Spleen (tissue), 13 donors: ENCODE data around the gene ZNF28. TPM values are rescaled to one million over a fixed set of nuclear protein-coding genes. Genes with fewer than 3 reads are reported as not detected.
"Not testable (repeated sequence)": the region's sequence is repeated elsewhere in the genome, so short reads cannot be mapped to it uniquely, and the experiment has no call there.

Experiments used
- DNase-seq: peaks from one replicate; pipeline ENCODE4 v3.0.0-alpha.2; 2020
- H3K27ac ChIP-seq, 8 donors: fragments of 200-600 bp; sonication (generic) in 7 of 8; 1 replicate in 4 of 8; 2 replicates in 4 of 8; pipeline versions ENCODE4 v1.5.0 to v1.8.0; 2016 to 2021; ENCODE audit warnings: inconsistent platforms in 4 of 8, mild to moderate bottlenecking in 4 of 8, moderate library complexity in 1 of 8
- H3K27me3 ChIP-seq, 7 donors: fragments of 200-600 bp; sonication (generic) in 6 of 7; replicated peaks in 1 of 7; 1 replicate in 4 of 7; 2 replicates in 3 of 7; pipeline versions ENCODE4 v1.5.0 to v1.8.0; 2016 to 2021; ENCODE audit warnings: inconsistent platforms in 3 of 7, mild to moderate bottlenecking in 1 of 7
- H3K36me3 ChIP-seq, 6 donors: fragments of 200-600 bp; sonication (generic) in 5 of 6; 1 replicate in 4 of 6; 2 replicates in 2 of 6; pipeline versions ENCODE4 v1.5.0 to v1.8.0; 2016 to 2021; ENCODE audit warnings: inconsistent platforms in 2 of 6
- H3K4me1 ChIP-seq, 6 donors: fragments of 200-600 bp; sonication (generic) in 5 of 6; 1 replicate in 3 of 6; 2 replicates in 3 of 6; pipeline versions ENCODE4 v1.5.0 to v1.8.0; 2016 to 2021; ENCODE audit warnings: inconsistent platforms in 3 of 6
- H3K4me3 ChIP-seq, 8 donors: fragments of 200-600 bp; sonication (generic) in 7 of 8; 1 replicate in 4 of 8; 2 replicates in 4 of 8; pipeline versions ENCODE4 v1.5.0 to v1.8.0; 2016 to 2021; ENCODE audit warnings: inconsistent platforms in 4 of 8, mild to moderate bottlenecking in 4 of 8, moderate library complexity in 2 of 8
- H3K9me3 ChIP-seq, 8 donors: fragments of 200-600 bp; sonication (generic) in 7 of 8; 1 replicate in 4 of 8; 2 replicates in 4 of 8; pipeline versions ENCODE4 v1.5.0 to v1.8.0; 2016 to 2021; ENCODE audit warnings: inconsistent platforms in 4 of 8
- POLR2AphosphoS5 ChIP-seq, 3 donors: sonication (generic); formaldehyde crosslinking; IDR thresholded peaks; one replicate each; pipeline ENCODE4 v1.5.1; 2017; ENCODE audit warnings: antibody characterized with exemption in 3 of 3
- WGBS, 5 donors: extraction: QIAGEN DNeasy Blood & Tissue Kit in 3 of 5; methylation state at CpG; one replicate each; pipeline versions ENCODE4 v1.1.5 to v1.1.7; 2013 to 2018; 5-methylcytosine and 5-hydroxymethylcytosine counted together
- intact Hi-C: fragments of 100-400 bp; cut with DNase I; formaldehyde crosslinking; loops from one replicate; pipeline ENCODE4 v1.15.0; 2023; ENCODE audit warnings: low total_unique reads
- long read RNA-seq, 2 donors: transcript quantifications; one replicate each; lab custom pipeline, GENCODE V29; 2026
- polyA plus RNA-seq, 3 donors: library from polyadenylated mRNA; stranded (reverse); fragments of 200-250 nt; gene quantifications; one replicate each; pipeline ENCODE4 v1.2.1, GENCODE V29; 2013
- total RNA-seq, 7 donors: library from RNA; depleted of rRNA in 3 of 7; stranded (reverse); fragments of >200 nt in 3 of 7; fragmentation: NEBNext Ultra II Directional in 4 of 7; extraction: Animal tissue kit (Norgen Biotek cat#: 25700) in 4 of 7; gene quantifications; one replicate each; pipeline versions ENCODE4 v1.1.0 to v1.2.1, GENCODE V29; 2016 to 2021
- TF ChIP-seq, protein P1 (sequence below), 11 experiments: fragments of 200-600 bp in 7 of 11; fragments of 450-650 bp in 4 of 11; sonication (generic) in 4 of 11; IDR thresholded peaks in 8 of 11; conservative IDR thresholded peaks in 3 of 11; 1 replicate in 7 of 11; 2 replicates in 4 of 11; pipeline versions ENCODE4 v1.4.0 to v1.8.0; 2016 to 2021; ENCODE audit warnings: antibody characterized with exemption in 11 of 11, inconsistent platforms in 4 of 11, mild to moderate bottlenecking in 1 of 11
- donor health status: healthy with polysubstance abuse.
- donor health status: DM: no; HTN: no; CAD: no; lungs with moderate emphysema.
- donor health status: DM: no; HTN: no; CAD: no.
- donor health status: Bipolar disorder and iron deficiency.
- donor health status: healthy.
- donor health status: DM: no; HTN: no; CAD: no.
- donor health status: DM: yes; HTN: yes; CAD: no.

ZNF28 gene
- total RNA-seq (10 to 100 TPM; 11.1 to 20.2 (median 15.6) TPM), polyA plus RNA-seq (1 to 10 TPM; 1.8 to 4.0 (median 2.9) TPM)
- long read RNA-seq, donor 1, full-length matches to known transcripts, result 2 of 2 reads
- long read RNA-seq, donor 1, partial matches to known transcripts, result 0 of 2 reads
- long read RNA-seq, donor 1, other reads (novel, unspliced or antisense), result 0 of 2 reads
- long read RNA-seq, donor 2, partial matches to known transcripts, result 0 of 2 reads
- long read RNA-seq, donor 2, other reads (novel, unspliced or antisense), result 0 of 2 reads

DNA sequence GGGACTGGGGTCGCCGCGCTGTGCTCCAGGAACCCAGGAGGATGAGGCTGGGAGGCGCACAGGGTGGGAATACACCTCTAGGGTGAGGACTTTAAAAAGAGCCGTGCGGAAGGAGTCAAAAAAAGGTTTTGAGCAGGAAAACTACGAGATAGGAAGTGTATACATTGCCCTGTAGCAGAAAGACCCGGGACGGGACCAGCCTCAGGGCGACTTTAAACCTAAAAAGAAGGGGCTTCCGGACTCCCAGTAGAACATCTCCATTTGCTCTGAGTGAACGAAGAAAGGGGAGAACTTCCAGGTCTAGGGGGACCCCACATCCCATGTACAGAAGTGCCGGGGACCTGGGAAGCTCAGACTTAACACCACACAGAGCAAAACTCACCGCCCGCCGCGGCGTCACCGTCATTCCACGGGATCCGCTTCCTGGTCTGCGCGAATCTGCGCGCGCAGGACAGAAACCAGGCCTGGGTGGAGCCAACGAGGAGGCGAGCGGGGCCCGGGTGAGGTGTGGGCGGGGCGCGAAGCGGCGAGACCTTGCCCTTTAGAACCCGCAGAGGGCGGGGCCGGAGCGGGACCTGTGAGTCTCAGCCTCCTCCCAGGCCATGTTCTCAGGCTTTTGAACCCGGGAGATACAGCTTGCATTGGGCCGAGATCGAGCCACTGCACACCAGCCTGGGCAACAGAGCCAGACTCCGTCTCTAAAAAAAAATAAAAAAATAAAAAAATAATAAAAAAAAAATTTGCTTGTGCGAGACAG, at the start of gene ZNF28:
Gene ZNF28 (minus strand): TSS at position 430 of the 757 bp plus-strand sequence. CDS start 3,675 bp downstream, outside the sequence.
- WGBS, 5 donors, result 2 to 4% (median 3%) methylated on average over 20 to 41 of the region's 44 CpGs
- H3K27me3 ChIP-seq, intact Hi-C loops: not testable (repeated sequence)
- peak; percentile 47 to 78 (median 65) for TF ChIP-seq POLR2AphosphoS5 (IDR thresholded peaks at IDR 0.05)
- TF ChIP-seq, protein P1, sequence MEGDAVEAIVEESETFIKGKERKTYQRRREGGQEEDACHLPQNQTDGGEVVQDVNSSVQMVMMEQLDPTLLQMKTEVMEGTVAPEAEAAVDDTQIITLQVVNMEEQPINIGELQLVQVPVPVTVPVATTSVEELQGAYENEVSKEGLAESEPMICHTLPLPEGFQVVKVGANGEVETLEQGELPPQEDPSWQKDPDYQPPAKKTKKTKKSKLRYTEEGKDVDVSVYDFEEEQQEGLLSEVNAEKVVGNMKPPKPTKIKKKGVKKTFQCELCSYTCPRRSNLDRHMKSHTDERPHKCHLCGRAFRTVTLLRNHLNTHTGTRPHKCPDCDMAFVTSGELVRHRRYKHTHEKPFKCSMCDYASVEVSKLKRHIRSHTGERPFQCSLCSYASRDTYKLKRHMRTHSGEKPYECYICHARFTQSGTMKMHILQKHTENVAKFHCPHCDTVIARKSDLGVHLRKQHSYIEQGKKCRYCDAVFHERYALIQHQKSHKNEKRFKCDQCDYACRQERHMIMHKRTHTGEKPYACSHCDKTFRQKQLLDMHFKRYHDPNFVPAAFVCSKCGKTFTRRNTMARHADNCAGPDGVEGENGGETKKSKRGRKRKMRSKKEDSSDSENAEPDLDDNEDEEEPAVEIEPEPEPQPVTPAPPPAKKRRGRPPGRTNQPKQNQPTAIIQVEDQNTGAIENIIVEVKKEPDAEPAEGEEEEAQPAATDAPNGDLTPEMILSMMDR (IDR thresholded peaks at IDR 0.05 in 8 of 11, conservative IDR thresholded peaks at IDR 0.05 in 3 of 11), result peak in 1 of 11 experiments; percentile 20
- peaks cover 0 to 22% (median 16%) of the 10 kb centered on the region in 6 donors for H3K36me3 ChIP-seq
- peaks cover 0 to 13% (median 8%) of the 10 kb centered on the region in 6 donors for H3K4me1 ChIP-seq
- DNase-seq, result peak; percentile 91
- peak within 1 kb of the TSS; percentile 54 to 81 (median 76) for H3K4me3 ChIP-seq
- peaks cover 0 to 37% (median 2%) of the 10 kb centered on the region in 8 donors for H3K9me3 ChIP-seq
- peak within 1 kb of the TSS; percentile 42 to 78 (median 74) for H3K27ac ChIP-seq

DNA sequence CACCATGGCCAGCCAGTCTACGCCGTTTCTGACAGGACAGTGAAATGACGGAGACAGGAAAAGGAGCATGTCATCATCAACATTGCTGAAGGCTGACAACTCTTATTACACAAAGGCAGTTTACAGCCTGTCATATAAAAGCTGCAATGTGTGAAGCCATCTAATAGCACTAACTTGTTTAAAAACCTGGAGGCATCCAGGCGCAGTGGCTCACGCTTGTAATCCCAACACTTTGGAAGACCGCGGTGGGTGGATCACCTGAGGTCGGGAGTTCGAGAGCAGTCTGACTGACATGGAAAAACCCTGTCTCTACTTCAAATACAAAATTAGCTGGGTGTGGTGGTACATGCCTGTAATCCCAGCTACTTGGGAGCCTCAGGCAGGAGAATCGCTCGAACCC, 46.6 kb upstream of the ZNF28 start:
- H3K4me1 ChIP-seq, H3K27ac ChIP-seq, H3K27me3 ChIP-seq, H3K4me3 ChIP-seq, DNase-seq, H3K36me3 ChIP-seq, intact Hi-C loops: not testable (repeated sequence)
- 92 to 97% (median 95%) methylated on average over 11 of the region's 11 CpGs for WGBS, 5 donors
- H3K9me3 ChIP-seq, result peaks cover 0 to 22% (median 0%) of the 10 kb centered on the region in 8 donors

DNA sequence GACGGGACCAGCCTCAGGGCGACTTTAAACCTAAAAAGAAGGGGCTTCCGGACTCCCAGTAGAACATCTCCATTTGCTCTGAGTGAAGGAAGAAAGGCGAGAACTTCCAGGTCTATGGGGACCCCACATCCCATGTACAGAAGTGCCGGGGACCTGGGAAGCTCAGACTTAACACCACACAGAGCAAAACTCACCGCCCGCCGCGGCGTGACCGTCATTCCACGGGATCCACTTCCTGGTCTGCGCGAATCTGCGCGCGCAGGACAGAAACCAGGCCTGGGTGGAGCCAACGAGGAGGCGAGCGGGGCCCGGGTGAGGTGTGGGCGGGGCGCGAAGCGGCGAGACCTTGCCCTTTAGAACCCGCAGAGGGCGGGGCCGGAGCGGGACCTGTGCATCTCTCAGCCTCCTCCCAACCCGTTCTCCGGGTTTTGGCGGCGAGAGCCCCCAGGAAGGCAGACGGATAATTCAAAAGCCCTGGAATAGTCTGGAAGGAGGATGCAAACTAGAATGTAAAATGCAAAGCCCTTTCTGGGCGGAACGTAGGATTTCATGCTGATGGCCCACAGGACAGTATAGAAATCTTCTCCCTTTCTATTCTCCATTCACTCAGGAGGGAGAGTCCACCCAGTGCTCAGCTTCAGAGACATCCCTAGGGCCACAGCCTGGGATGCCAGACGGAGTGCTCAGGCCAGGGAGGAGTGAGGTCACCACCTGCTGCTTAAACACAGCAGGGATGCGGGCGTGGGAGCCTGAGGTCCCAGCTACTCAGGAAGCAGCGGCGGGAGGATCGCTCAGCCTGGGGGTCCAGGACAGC, 36.2 kb upstream of the ZNF28 start, which contains the start of gene ZNF468:
Gene ZNF468 (minus strand): TSS at position 242 of the 814 bp plus-strand sequence. CDS start 3,347 bp downstream, outside the sequence.
- TF ChIP-seq, protein P1 (IDR thresholded peaks at IDR 0.05 in 8 of 11, conservative IDR thresholded peaks at IDR 0.05 in 3 of 11), result peak in 8 of 11 experiments; percentile 8 to 44 (median 18)
- peak; percentile 88 to 91 (median 88) for TF ChIP-seq POLR2AphosphoS5 (IDR thresholded peaks at IDR 0.05)
- H3K4me1 ChIP-seq, result peaks cover 0 to 28% (median 8%) of the 10 kb centered on the region in 6 donors
- H3K36me3 ChIP-seq, result peaks cover 7 to 23% (median 19%) of the 10 kb centered on the region in 6 donors
- DNase-seq, result peak; percentile 93
- H3K4me3 ChIP-seq, result peak within 1 kb of the TSS; percentile 57 to 81 (median 68)
- 1 to 10% (median 5%) methylated on average over 26 to 42 of the region's 43 CpGs for WGBS, 5 donors
- H3K27me3 ChIP-seq, intact Hi-C loops: not testable (repeated sequence)
- peaks cover 0 to 17% (median 0%) of the 10 kb centered on the region in 8 donors for H3K9me3 ChIP-seq
- H3K27ac ChIP-seq, result peak within 1 kb of the TSS in 7 of 8 donors; percentile 27 to 83 (median 76)

DNA sequence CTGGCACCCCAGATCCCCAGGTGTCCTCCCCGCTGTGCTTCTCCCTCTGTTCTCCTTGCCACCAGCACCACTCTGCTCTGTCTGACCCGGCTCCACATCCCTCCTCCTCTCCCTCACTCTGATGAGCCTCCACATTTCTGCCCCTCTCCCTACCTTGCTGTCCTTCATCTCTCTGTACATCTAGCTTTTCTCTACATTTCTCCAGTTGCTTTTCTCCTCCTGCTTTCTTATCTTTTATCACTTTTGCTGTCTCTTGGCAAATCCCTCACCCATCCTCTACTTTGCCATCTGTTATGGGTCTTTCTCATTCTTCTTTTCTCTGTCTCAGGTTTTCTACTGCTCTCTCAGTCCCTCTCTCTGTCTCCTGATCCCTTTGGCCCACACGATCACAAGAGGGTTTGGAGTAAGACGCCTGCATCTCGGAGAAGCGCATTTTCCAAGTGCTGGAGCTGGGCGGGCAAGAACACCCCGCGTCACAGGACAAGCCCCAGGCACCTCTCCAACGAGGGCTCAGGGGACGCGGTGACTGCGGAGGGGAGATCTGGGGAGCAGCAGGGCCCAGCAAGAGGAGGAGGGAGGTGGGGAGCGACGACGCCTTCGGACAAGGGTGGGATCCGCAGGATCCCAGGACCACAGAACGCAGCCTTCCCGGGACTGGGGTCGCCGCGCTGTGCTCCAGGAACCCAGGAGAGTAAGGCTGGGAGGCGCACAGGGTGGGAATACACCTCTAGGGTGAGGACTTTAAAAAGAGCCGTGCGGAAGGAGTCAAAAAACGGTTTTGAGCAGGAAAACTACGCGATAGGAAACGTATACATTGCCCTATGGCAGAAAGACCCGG, 35.3 kb upstream of the ZNF28 start:
- peaks cover 7 to 31% (median 27%) of the 10 kb centered on the region in 6 donors for H3K36me3 ChIP-seq
- peaks cover 0 to 20% (median 0%) of the 10 kb centered on the region in 8 donors for H3K9me3 ChIP-seq
- intact Hi-C loops, H3K27me3 ChIP-seq: not testable (repeated sequence)
- peak overlapping the region; percentile 57 to 81 (median 68) for H3K4me3 ChIP-seq
- peaks cover 0 to 28% (median 8%) of the 10 kb centered on the region in 6 donors for H3K4me1 ChIP-seq
- DNase-seq, result peak; percentile 74
- H3K27ac ChIP-seq, result peak overlapping the region in 7 of 8 donors; percentile 27 to 83 (median 76)
- 1 to 7% (median 5%) methylated on average over 19 to 31 of the region's 31 CpGs for WGBS, 5 donors

DNA sequence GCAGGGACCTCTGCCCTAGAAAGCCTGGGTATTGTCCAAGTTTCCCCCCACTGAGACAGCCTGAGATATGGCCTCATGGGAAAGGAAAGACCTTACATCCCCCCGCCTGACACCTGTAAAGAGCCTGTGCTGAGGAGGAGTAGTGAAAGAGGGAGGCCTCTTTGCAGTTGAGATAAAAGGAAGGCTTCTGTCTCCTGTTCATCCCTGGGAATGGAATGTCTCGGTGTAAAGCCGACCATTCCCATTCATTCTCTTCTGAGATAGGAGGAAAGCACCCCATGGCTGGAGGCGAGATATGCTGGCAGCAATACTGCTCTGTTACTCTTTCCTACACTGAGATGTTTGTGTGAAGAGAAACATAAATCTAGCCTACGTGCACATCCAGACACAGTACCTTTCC, 25.9 kb upstream of the ZNF28 start:
- intact Hi-C loops, result not testable (repeated sequence)

DNA sequence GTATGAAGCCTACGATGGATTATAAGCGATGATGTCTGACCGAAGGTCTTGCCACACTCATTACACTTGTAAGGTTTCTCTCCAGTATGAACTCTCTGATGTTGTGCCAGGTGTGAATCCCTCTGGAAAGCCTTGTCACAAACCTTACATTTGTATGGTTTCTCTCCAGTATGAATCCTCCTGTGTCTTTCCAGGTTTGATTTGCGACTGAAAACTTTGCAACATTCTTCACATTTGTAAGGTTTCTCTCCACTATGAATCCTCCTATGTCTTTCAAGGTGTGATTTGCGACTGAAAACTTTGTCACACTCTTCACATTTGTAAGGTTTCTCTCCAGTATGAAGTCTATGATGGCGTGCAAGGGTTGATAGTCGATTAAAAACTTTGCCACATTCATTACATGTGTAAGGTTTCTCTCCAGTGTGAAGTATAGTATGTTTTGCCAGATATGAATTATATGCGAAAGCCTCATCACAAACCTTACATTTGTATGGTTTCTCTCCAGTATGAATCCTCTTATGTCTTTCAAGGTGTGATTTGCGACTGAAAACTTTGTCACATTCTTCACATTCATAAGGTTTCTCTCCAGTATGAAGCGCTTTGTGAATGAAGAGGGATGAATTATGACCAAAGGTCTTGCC, 19.5 kb upstream of the ZNF28 start:
- Histone ChIP-seq H3K9me3 (peaks cover 30 to 100% (median 100%) of the 10 kb centered on the region in 8 donors), H3K4me3 (peak overlapping the region in 1 of 8 donors; percentile 22), H3K36me3 (peaks cover 39 to 90% (median 71%) of the 10 kb centered on the region in 6 donors)
- DNase-seq, H3K4me1 ChIP-seq, H3K27ac ChIP-seq, intact Hi-C loops, H3K27me3 ChIP-seq: not testable (repeated sequence)
- 89 to 99% (median 98%) methylated on average over 10 of the region's 10 CpGs for WGBS, 5 donors

More for the DNA sequence above, 25.9 kb upstream of the ZNF28 start:
- peaks cover 43 to 100% (median 96%) of the 10 kb centered on the region in 6 donors for H3K36me3 ChIP-seq
- H3K4me1 ChIP-seq, H3K4me3 ChIP-seq, H3K27ac ChIP-seq, DNase-seq, H3K27me3 ChIP-seq: not testable (repeated sequence)
- peaks cover 8 to 95% (median 73%) of the 10 kb centered on the region in 8 donors for H3K9me3 ChIP-seq
- WGBS, 5 donors, result 84 to 98% (median 94%) methylated on average over 4 to 5 of the region's 5 CpGs
